ENCODE measurements around the gene KIR2DL4.
A peak's percentile ranks its signal among the peaks of the same experiment; 100 is the strongest.

The KIR2DL4 gene

GRCh38 chr19:54804101-54804500 is 691 bp downstream of the KIR2DL4 start:
- Histone ChIP-seq H3K9ac (ENCODE audit: low read depth, low read length, poor library complexity) (no peak overlapping the region), H2BK5ac (ENCODE audit: low read length) (no peak overlapping the region), H3K23ac (ENCODE audit: low read depth, low read length, poor library complexity) (no peak overlapping the region), H3K4me2 (ENCODE audit: insufficient read depth, low read length, poor library complexity, severe bottlenecking) (no peak overlapping the region), H4K91ac (ENCODE audit: low read depth, low read length, poor library complexity) (no peak overlapping the region), H3K27me3 (ENCODE audit: control insufficient read depth in 3 of 3, insufficient read depth in 3 of 3, low read depth in 1 of 3, low read length in 3 of 3) (peaks cover 0 to 2% (median 0%) of the 10 kb centered on the region in 3 experiments), H3K36me3 (replicated peaks in 1 of 2; ENCODE audit: control insufficient read depth in 2 of 2, insufficient read depth in 2 of 2, low read length in 2 of 2) (no peaks in the 10 kb centered on the region), H3K14ac (ENCODE audit: low read length) (no peak overlapping the region), H3K9me3 (replicated peaks in 1 of 2; ENCODE audit: control insufficient read depth in 2 of 2, insufficient read depth in 1 of 2, low read depth in 1 of 2, low read length in 2 of 2) (peaks cover 0 to 36% of the 10 kb centered on the region in 2 donors), H3K4me3 (ENCODE audit: low read length in 2 of 2) (peak overlapping the region in 1 of 2 donors; percentile 42), H2BK12ac (ENCODE audit: low read length) (no peak overlapping the region), H3K79me1 (ENCODE audit: low read depth, low read length) (no peaks in the 10 kb centered on the region), H2AFZ (ENCODE audit: low read length) (no peak overlapping the region), H4K8ac (ENCODE audit: low read depth, low read length) (no peak overlapping the region), H2BK15ac (ENCODE audit: low read length) (no peak overlapping the region), H2BK120ac (ENCODE audit: low read depth, low read length) (no peak overlapping the region), H3K4ac (ENCODE audit: low read length) (no peak overlapping the region), H2AK5ac (ENCODE audit: low read depth, low read length) (no peak overlapping the region), H3K18ac (ENCODE audit: low read length) (no peak overlapping the region), H3K4me1 (ENCODE audit: control insufficient read depth in 2 of 2, insufficient read depth in 1 of 2, low read depth in 1 of 2, low read length in 2 of 2) (no peaks in the 10 kb centered on the region), H3K27ac (replicated peaks; ENCODE audit: low read length) (no peak overlapping the region)
- no peak for DNase-seq (ENCODE audit: low spot score)
- no CpG with 5 or more reads among the region's 5 CpGs for WGBS, 2 donors (ENCODE audit: extremely low coverage in 2 of 2, insufficient read length in 2 of 2, insufficient replicate concordance in 1 of 2)

DNA sequence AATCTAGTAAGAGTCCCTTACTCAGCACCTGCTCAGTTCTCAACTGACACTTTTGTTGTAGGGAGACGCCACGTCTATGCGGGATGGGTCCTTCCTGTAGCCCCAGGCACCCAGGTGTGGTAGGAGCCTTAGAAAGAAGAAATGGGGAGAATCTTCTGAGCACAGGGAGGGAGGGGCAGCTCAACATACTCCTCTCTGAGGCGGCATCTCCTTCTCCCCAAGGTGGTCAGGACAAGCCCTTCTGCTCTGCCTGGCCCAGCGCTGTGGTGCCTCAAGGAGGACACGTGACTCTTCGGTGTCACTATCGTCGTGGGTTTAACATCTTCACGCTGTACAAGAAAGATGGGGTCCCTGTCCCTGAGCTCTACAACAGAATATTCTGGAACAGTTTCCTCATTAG is 1.2 kb downstream of the KIR2DL4 start:
- no peak overlapping the region for H3K27ac ChIP-seq (replicated peaks; ENCODE audit: low read length)
- no peaks in the 10 kb centered on the region for H3K4me1 ChIP-seq (ENCODE audit: control insufficient read depth in 2 of 2, insufficient read depth in 1 of 2, low read depth in 1 of 2, low read length in 2 of 2)
- H2BK12ac ChIP-seq (ENCODE audit: low read length): no peak overlapping the region
- H3K9me3 ChIP-seq (replicated peaks in 1 of 2; ENCODE audit: control insufficient read depth in 2 of 2, insufficient read depth in 1 of 2, low read depth in 1 of 2, low read length in 2 of 2): peaks cover 0 to 41% of the 10 kb centered on the region in 2 donors
- no peak overlapping the region for H3K23ac ChIP-seq (ENCODE audit: low read depth, low read length, poor library complexity)
- no peak overlapping the region for H2AK5ac ChIP-seq (ENCODE audit: low read depth, low read length)
- WGBS, 2 donors (ENCODE audit: extremely low coverage in 2 of 2, insufficient read length in 2 of 2, insufficient replicate concordance in 1 of 2): no CpG with 5 or more reads among the region's 10 CpGs
- no peak overlapping the region for H3K14ac ChIP-seq (ENCODE audit: low read length)
- H3K27me3 ChIP-seq (ENCODE audit: control insufficient read depth in 3 of 3, insufficient read depth in 3 of 3, low read depth in 1 of 3, low read length in 3 of 3): peaks cover 0 to 2% (median 0%) of the 10 kb centered on the region in 3 experiments
- H3K36me3 ChIP-seq (replicated peaks in 1 of 2; ENCODE audit: control insufficient read depth in 2 of 2, insufficient read depth in 2 of 2, low read length in 2 of 2): no peaks in the 10 kb centered on the region
- H4K8ac ChIP-seq (ENCODE audit: low read depth, low read length): no peak overlapping the region
- H2BK5ac ChIP-seq (ENCODE audit: low read length): no peak overlapping the region
- H2BK15ac ChIP-seq (ENCODE audit: low read length): no peak overlapping the region
- no peak overlapping the region for H3K18ac ChIP-seq (ENCODE audit: low read length)
- H3K9ac ChIP-seq (ENCODE audit: low read depth, low read length, poor library complexity): no peak overlapping the region
- no peak overlapping the region for H4K91ac ChIP-seq (ENCODE audit: low read depth, low read length, poor library complexity)
- DNase-seq (ENCODE audit: low spot score): no peak
- H2AFZ ChIP-seq (ENCODE audit: low read length): no peak overlapping the region
- H3K4me2 ChIP-seq (ENCODE audit: insufficient read depth, low read length, poor library complexity, severe bottlenecking): no peak overlapping the region
- H3K4ac ChIP-seq (ENCODE audit: low read length): no peak overlapping the region
- H3K79me1 ChIP-seq (ENCODE audit: low read depth, low read length): no peaks in the 10 kb centered on the region
- H2BK120ac ChIP-seq (ENCODE audit: low read depth, low read length): no peak overlapping the region
- H3K4me3 ChIP-seq (ENCODE audit: low read length in 2 of 2): no peak overlapping the region

DNA sequence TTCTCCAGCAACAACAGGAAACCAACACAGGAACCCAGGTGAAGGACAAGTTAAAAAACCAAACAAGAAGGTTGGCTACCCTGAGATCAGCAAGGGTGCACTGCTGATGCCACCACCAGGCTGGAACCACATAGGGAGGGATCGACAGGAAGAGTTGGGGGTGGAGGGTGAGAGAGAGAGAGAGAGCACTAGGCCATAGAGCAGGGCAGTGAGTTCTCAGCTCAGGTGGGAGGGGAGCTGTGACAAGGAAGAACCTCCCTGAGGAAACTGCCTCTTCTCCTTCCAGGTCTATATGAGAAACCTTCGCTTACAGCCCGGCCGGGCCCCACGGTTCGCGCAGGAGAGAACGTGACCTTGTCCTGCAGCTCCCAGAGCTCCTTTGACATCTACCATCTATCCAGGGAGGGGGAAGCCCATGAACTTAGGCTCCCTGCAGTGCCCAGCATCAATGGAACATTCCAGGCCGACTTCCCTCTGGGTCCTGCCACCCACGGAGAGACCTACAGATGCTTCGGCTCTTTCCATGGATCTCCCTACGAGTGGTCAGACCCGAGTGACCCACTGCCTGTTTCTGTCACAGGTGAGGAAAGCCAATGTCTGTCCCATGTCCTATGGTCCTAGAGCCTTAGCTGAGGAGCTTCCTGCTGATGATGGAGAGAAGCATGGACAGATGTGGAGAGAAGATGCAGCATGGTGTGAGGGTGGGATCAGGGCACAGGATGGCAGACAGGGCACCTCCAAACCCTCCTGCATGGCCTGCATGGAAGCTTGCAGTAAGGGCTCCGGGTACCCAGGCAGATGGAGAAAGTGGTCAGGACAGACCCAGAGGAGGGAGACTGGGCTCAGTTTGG is 2.5 kb downstream of the KIR2DL4 start:
- peaks cover 0 to 42% of the 10 kb centered on the region in 2 donors for H3K9me3 ChIP-seq (replicated peaks in 1 of 2; ENCODE audit: control insufficient read depth in 2 of 2, insufficient read depth in 1 of 2, low read depth in 1 of 2, low read length in 2 of 2)
- H2BK12ac ChIP-seq (ENCODE audit: low read length): no peak overlapping the region
- H3K27me3 ChIP-seq (ENCODE audit: control insufficient read depth in 3 of 3, insufficient read depth in 3 of 3, low read depth in 1 of 3, low read length in 3 of 3): peaks cover 0 to 2% (median 0%) of the 10 kb centered on the region in 3 experiments
- no peak overlapping the region for H3K4ac ChIP-seq (ENCODE audit: low read length)
- no peak overlapping the region for H4K8ac ChIP-seq (ENCODE audit: low read depth, low read length)
- DNase-seq (ENCODE audit: low spot score): no peak
- H2AFZ ChIP-seq (ENCODE audit: low read length): no peak overlapping the region
- H3K23ac ChIP-seq (ENCODE audit: low read depth, low read length, poor library complexity): no peak overlapping the region
- no peak overlapping the region for H2AK5ac ChIP-seq (ENCODE audit: low read depth, low read length)
- no peak overlapping the region for H3K4me2 ChIP-seq (ENCODE audit: insufficient read depth, low read length, poor library complexity, severe bottlenecking)
- no CpG with 5 or more reads among the region's 14 CpGs for WGBS, 2 donors (ENCODE audit: extremely low coverage in 2 of 2, insufficient read length in 2 of 2, insufficient replicate concordance in 1 of 2)
- H2BK5ac ChIP-seq (ENCODE audit: low read length): no peak overlapping the region
- H3K27ac ChIP-seq (replicated peaks; ENCODE audit: low read length): no peak overlapping the region
- H4K91ac ChIP-seq (ENCODE audit: low read depth, low read length, poor library complexity): no peak overlapping the region
- no peak overlapping the region for H3K14ac ChIP-seq (ENCODE audit: low read length)
- H3K18ac ChIP-seq (ENCODE audit: low read length): no peak overlapping the region
- no peak overlapping the region for H3K4me3 ChIP-seq (ENCODE audit: low read length in 2 of 2)
- H3K9ac ChIP-seq (ENCODE audit: low read depth, low read length, poor library complexity): no peak overlapping the region
- no peaks in the 10 kb centered on the region for H3K79me1 ChIP-seq (ENCODE audit: low read depth, low read length)
- H2BK120ac ChIP-seq (ENCODE audit: low read depth, low read length): no peak overlapping the region
- H3K4me1 ChIP-seq (ENCODE audit: control insufficient read depth in 2 of 2, insufficient read depth in 1 of 2, low read depth in 1 of 2, low read length in 2 of 2): no peaks in the 10 kb centered on the region
- no peaks in the 10 kb centered on the region for H3K36me3 ChIP-seq (replicated peaks in 1 of 2; ENCODE audit: control insufficient read depth in 2 of 2, insufficient read depth in 2 of 2, low read length in 2 of 2)
- no peak overlapping the region for H2BK15ac ChIP-seq (ENCODE audit: low read length)

DNA sequence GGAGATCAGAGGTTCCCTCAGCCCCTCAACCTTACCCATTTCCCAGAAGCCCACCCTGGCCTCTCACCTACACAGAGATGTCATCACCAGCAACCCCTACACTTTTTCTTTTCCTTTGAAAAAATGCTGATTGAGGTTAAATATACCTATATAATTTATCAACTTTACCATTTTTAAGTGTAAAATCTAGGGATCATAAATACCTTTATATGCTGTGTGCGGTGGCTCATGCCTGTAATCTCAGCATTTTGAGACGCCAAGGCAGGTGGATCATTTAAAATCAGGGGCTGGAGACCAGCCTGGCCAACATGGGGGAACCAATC is 3.1 kb downstream of the KIR2DL4 start:
- no CpG with 5 or more reads among the region's 2 CpGs for WGBS, 2 donors (ENCODE audit: extremely low coverage in 2 of 2, insufficient read length in 2 of 2, insufficient replicate concordance in 1 of 2)
- H3K9me3 ChIP-seq (replicated peaks in 1 of 2; ENCODE audit: control insufficient read depth in 2 of 2, insufficient read depth in 1 of 2, low read depth in 1 of 2, low read length in 2 of 2): peaks cover 0 to 39% of the 10 kb centered on the region in 2 donors

More for the DNA sequence above, 3.1 kb downstream of the KIR2DL4 start:
- H3K36me3 ChIP-seq (replicated peaks in 1 of 2; ENCODE audit: control insufficient read depth in 2 of 2, insufficient read depth in 2 of 2, low read length in 2 of 2): no peaks in the 10 kb centered on the region
- no peak overlapping the region for H3K14ac ChIP-seq (ENCODE audit: low read length)
- H3K4ac ChIP-seq (ENCODE audit: low read length): no peak overlapping the region
- H4K8ac ChIP-seq (ENCODE audit: low read depth, low read length): no peak overlapping the region
- peaks cover 0 to 2% (median 0%) of the 10 kb centered on the region in 3 experiments for H3K27me3 ChIP-seq (ENCODE audit: control insufficient read depth in 3 of 3, insufficient read depth in 3 of 3, low read depth in 1 of 3, low read length in 3 of 3)
- H3K23ac ChIP-seq (ENCODE audit: low read depth, low read length, poor library complexity): no peak overlapping the region
- H3K4me3 ChIP-seq (ENCODE audit: low read length in 2 of 2): no peak overlapping the region
- H2BK5ac ChIP-seq (ENCODE audit: low read length): no peak overlapping the region
- no peak overlapping the region for H2BK120ac ChIP-seq (ENCODE audit: low read depth, low read length)
- no peaks in the 10 kb centered on the region for H3K79me1 ChIP-seq (ENCODE audit: low read depth, low read length)
- H3K27ac ChIP-seq (replicated peaks; ENCODE audit: low read length): no peak overlapping the region
- no peak overlapping the region for H2AK5ac ChIP-seq (ENCODE audit: low read depth, low read length)
- no peaks in the 10 kb centered on the region for H3K4me1 ChIP-seq (ENCODE audit: control insufficient read depth in 2 of 2, insufficient read depth in 1 of 2, low read depth in 1 of 2, low read length in 2 of 2)
- H4K91ac ChIP-seq (ENCODE audit: low read depth, low read length, poor library complexity): no peak overlapping the region
- H3K4me2 ChIP-seq (ENCODE audit: insufficient read depth, low read length, poor library complexity, severe bottlenecking): no peak overlapping the region
- H2AFZ ChIP-seq (ENCODE audit: low read length): no peak overlapping the region
- no peak overlapping the region for H2BK15ac ChIP-seq (ENCODE audit: low read length)
- no peak overlapping the region for H3K9ac ChIP-seq (ENCODE audit: low read depth, low read length, poor library complexity)
- DNase-seq (ENCODE audit: low spot score): no peak
- H3K18ac ChIP-seq (ENCODE audit: low read length): no peak overlapping the region
- no peak overlapping the region for H2BK12ac ChIP-seq (ENCODE audit: low read length)
